ENCODE data around the gene SYT2.

DNA sequence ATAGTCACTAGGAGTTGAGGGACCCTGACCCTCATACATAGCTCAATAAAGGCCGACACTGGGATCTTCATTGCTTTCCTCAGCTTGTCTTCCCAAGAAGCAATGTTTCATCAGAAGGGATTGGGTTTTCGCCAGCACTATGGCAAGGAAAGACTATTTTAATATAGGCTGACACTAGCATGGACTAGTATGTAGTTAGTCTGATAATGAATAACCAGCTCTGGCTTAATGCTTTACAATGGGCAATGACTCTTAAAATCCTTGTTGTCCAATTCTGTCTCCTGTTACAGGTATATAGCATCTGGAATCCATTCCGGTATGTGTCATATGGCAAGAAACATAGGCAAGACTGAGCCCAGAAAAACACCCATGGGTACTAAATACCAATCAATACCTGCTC lies 15.3 kb upstream of the SYT2 start:
- TF ChIP-seq POLR2A (IDR thresholded peaks at IDR 0.05; ENCODE audit: low read length): no peak
- TF ChIP-seq GATA1 (IDR thresholded peaks at IDR 0.05; ENCODE audit: low read depth, low read length): no peak

All from erythroblast (primary cell).